ENCODE results near the gene ME2. TPM values are rescaled to one million over a fixed set of nuclear protein-coding genes. Genes with fewer than 3 reads are reported as not detected.
A peak's percentile ranks its signal among the peaks of the same experiment; 100 is the strongest.
"Not testable (repeated sequence)": the region's sequence is repeated elsewhere in the genome, so short reads cannot be mapped to it uniquely, and the experiment has no call there.

Gene ME2
- total and polyA plus RNA-seq, 4 donors, result 13.5 to 41.3 (median 35.2) TPM

DNA sequence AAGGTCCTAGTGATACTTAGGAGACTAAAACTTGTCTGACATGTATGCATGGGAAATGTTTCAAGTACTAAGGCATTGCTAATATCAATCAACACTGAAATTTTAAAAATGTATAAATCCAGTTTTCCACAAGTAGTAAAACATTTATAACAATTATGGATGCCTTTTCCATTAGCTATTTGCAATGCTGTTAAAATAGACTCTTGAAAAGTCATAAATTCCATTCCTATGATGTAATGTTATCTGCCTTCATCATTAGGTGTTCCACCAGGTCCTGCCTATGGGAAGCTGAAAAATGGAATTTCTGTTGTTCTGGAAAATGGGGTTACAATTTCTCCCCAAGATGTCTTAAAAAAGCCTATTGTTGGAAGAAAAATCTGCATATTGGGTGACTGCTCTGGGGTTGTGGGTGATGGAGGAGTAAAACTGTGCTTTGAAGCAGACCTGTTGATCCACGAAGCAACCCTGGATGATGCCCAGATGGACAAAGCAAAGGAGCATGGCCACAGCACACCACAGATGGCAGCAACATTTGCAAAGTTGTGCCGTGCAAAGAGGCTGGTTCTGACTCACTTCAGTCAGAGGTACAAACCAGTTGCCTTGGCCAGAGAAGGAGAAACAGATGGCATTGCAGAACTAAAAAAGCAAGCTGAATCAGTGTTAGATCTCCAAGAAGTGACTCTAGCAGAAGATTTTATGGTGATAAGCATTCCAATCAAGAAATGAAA, 107.6 kb downstream of the ME2 start:
- no peaks in the 10 kb centered on the region for H3K9me3 ChIP-seq (ENCODE audit: control insufficient read depth, low read length)
- H3K27ac ChIP-seq (ENCODE audit: low read depth in 1 of 2, low read length in 2 of 2), result peak overlapping the region in 1 of 2 donors; percentile 58
- WGBS, 2 donors, result 5 to 14% methylated on average over 2 of the region's 2 CpGs
- no peak for DNase-seq
- ATAC-seq (ENCODE audit: low FRiP score), result no peak
- no peak overlapping the region for H3K4me3 ChIP-seq (ENCODE audit: low read length in 2 of 2)
- H3K36me3 ChIP-seq (ENCODE audit: control insufficient read depth in 1 of 2, insufficient read depth in 2 of 2, low read length in 1 of 2), result peaks cover 0 to 3% of the 10 kb centered on the region in 2 donors
- H3K4me1 ChIP-seq (ENCODE audit: control insufficient read depth in 1 of 2, insufficient read depth in 2 of 2, low read length in 2 of 2), result no peaks in the 10 kb centered on the region
- no peaks in the 10 kb centered on the region for H3K27me3 ChIP-seq (ENCODE audit: control insufficient read depth in 1 of 2, insufficient read depth in 2 of 2, low read length in 1 of 2)
- intact Hi-C loops (cut with DNase I), result loop anchor here (5.0 kb wide), 1 partner anchor 41 kb away; no protein-coding TSS in a partner anchor

DNA sequence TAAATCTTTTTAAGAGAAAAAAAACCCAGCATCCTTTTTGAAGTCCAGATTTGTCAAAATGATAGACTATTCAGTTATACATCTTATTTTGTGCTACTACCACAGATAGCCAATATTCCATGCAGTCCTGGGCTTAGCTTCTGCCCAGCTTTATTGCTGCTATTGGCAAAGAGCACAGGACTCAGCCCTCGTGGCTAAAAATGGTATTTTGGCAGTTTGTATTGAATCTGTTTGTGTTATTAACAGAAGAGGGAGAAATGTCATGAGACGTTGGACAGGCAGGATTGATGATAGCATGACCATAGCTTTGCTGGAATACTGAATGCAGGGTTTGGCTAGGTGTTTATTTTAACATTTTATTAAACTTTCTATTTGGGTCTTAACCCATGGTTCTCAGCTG, 108.3 kb downstream of the ME2 start:
- Histone ChIP-seq H3K9me3 (ENCODE audit: control insufficient read depth, low read length) (no peaks in the 10 kb centered on the region), H3K4me1 (ENCODE audit: control insufficient read depth in 1 of 2, insufficient read depth in 2 of 2, low read length in 2 of 2) (no peaks in the 10 kb centered on the region), H3K36me3 (ENCODE audit: control insufficient read depth in 1 of 2, insufficient read depth in 2 of 2, low read length in 1 of 2) (peaks cover 0 to 3% of the 10 kb centered on the region in 2 donors), H3K27me3 (ENCODE audit: control insufficient read depth in 1 of 2, insufficient read depth in 2 of 2, low read length in 1 of 2) (no peaks in the 10 kb centered on the region), H3K27ac (ENCODE audit: low read depth in 1 of 2, low read length in 2 of 2) (peak overlapping the region in 1 of 2 donors; percentile 28), H3K4me3 (ENCODE audit: low read length in 2 of 2) (no peak overlapping the region)
- no peak for DNase-seq
- ATAC-seq (ENCODE audit: low FRiP score), result peak; percentile 45
- intact Hi-C loops (cut with DNase I), result loop anchor here (5.0 kb wide), 1 partner anchor 40 kb away; no protein-coding TSS in a partner anchor
- WGBS, 2 donors, result 3 to 5% methylated on average over 2 of the region's 2 CpGs

DNA sequence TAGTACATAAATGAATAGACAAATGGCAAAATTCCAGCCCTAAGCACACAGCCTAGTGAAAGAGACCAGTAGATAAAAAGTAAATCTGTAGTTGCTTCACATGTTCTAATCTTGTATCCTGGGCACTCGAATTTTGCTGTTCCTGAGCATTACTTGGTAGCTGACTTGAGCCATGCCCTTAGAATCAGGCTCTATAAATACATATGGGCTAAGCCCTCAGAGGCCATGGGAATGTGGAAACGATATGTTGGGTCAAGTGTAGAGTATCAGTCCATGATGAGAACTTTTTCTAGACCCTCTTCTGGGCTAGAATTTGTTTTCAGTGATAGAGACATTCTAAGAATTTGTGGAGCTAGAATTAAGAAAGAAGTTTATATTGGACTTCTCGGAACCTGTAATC, 110.8 kb downstream of the ME2 start:
- DNase-seq, result no peak
- Histone ChIP-seq H3K4me1 (ENCODE audit: control insufficient read depth in 1 of 2, insufficient read depth in 2 of 2, low read length in 2 of 2) (no peaks in the 10 kb centered on the region), H3K27me3 (ENCODE audit: control insufficient read depth in 1 of 2, insufficient read depth in 2 of 2, low read length in 1 of 2) (no peaks in the 10 kb centered on the region), H3K27ac (ENCODE audit: low read depth in 1 of 2, low read length in 2 of 2) (no peak overlapping the region), H3K9me3 (ENCODE audit: control insufficient read depth, low read length) (no peaks in the 10 kb centered on the region), H3K36me3 (ENCODE audit: control insufficient read depth in 1 of 2, insufficient read depth in 2 of 2, low read length in 1 of 2) (peaks cover 0 to 2% of the 10 kb centered on the region in 2 donors), H3K4me3 (ENCODE audit: low read length in 2 of 2) (no peak overlapping the region)
- no peak for ATAC-seq (ENCODE audit: low FRiP score)
- intact Hi-C loops (cut with DNase I), result loop anchor here (5.0 kb wide), 1 partner anchor 38 kb away; no protein-coding TSS in a partner anchor
- WGBS, 2 donors, result 88 to 92% methylated on average over 3 of the region's 3 CpGs

DNA sequence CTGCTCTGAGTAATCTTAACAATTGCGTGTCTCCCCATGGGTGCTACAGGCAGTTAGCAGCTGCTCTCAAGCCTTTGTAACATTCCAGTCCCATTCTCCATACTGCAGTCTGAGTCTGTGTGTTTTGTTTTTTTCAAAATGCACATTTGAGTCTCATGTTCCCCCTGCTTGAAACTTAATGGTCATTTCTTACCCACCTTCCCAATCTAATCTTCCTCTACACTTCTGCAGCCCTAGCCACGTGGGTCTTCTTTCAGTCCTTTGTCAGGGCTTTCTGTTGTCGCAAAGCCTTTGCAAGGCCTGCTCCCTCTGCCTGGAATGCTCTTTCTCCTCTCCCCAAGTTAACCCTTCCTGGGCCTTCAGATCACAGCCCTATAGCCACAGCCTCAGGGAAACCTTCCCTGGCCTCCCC, 113.4 kb downstream of the ME2 start:
- Histone ChIP-seq H3K36me3 (ENCODE audit: control insufficient read depth in 1 of 2, insufficient read depth in 2 of 2, low read length in 1 of 2) (peaks cover 0 to 2% of the 10 kb centered on the region in 2 donors), H3K27me3 (ENCODE audit: control insufficient read depth in 1 of 2, insufficient read depth in 2 of 2, low read length in 1 of 2) (no peaks in the 10 kb centered on the region), H3K9me3 (ENCODE audit: control insufficient read depth, low read length) (no peaks in the 10 kb centered on the region), H3K27ac (ENCODE audit: low read depth in 1 of 2, low read length in 2 of 2) (no peak overlapping the region), H3K4me1 (ENCODE audit: control insufficient read depth in 1 of 2, insufficient read depth in 2 of 2, low read length in 2 of 2) (no peaks in the 10 kb centered on the region), H3K4me3 (ENCODE audit: low read length in 2 of 2) (no peak overlapping the region)
- DNase-seq (no peak), ATAC-seq (ENCODE audit: low FRiP score) (no peak)
- 72 to 81% methylated on average over 3 of the region's 3 CpGs for WGBS, 2 donors
- intact Hi-C loops (cut with DNase I), result no loop called here

DNA sequence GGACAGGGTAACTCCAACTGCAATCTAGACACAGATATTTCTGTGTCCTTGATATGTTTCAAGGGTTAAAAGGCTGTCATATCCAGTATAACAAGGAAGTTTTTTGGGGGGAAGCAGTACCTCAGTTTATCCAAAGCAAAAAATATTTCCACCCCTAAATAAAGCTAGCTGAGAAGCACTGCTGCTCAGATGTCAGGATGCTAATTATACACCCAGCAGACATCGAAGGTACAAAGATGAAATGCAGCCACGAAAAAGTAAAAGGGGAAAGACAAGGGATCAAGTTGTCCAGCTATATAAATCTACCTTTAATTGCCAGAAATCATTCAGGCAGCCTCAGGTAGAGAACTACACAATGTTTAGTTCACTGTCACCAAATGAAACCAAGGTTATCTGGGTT, 115.1 kb downstream of the ME2 start:
- Histone ChIP-seq H3K4me3 (ENCODE audit: low read length in 2 of 2) (no peak overlapping the region), H3K36me3 (ENCODE audit: control insufficient read depth in 1 of 2, insufficient read depth in 2 of 2, low read length in 1 of 2) (peaks cover 0 to 2% of the 10 kb centered on the region in 2 donors), H3K27me3 (ENCODE audit: control insufficient read depth in 1 of 2, insufficient read depth in 2 of 2, low read length in 1 of 2) (no peaks in the 10 kb centered on the region), H3K4me1 (ENCODE audit: control insufficient read depth in 1 of 2, insufficient read depth in 2 of 2, low read length in 2 of 2) (no peaks in the 10 kb centered on the region), H3K9me3 (ENCODE audit: control insufficient read depth, low read length) (no peaks in the 10 kb centered on the region), H3K27ac (ENCODE audit: low read depth in 1 of 2, low read length in 2 of 2) (no peak overlapping the region)
- ATAC-seq (ENCODE audit: low FRiP score) (no peak), DNase-seq (no peak)
- 89 to 93% methylated on average over 2 of the region's 2 CpGs for WGBS, 2 donors
- intact Hi-C loops (cut with DNase I), result no loop called here

DNA sequence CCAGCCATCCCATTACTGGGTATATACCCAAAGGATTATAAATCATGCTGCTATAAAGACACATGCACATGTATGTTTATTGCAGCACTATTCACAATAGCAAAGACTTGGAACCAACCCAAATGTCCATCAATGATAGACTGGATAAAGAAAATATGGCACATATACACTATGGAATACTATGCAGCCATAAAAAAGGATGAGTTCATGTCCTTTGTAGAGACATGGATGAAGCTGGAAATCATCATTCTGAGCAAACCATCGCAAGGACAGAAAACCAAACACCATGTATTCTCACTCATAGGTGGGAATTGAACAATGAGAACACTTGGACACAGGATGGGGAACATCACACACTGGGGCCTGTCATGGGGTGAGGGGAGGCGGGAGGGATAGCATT, 124.3 kb downstream of the ME2 start:
- DNase-seq; H3K27me3 ChIP-seq (ENCODE audit: control insufficient read depth in 1 of 2, insufficient read depth in 2 of 2, low read length in 1 of 2); H3K27ac ChIP-seq (ENCODE audit: low read depth in 1 of 2, low read length in 2 of 2); H3K9me3 ChIP-seq (ENCODE audit: control insufficient read depth, low read length); H3K36me3 ChIP-seq (ENCODE audit: control insufficient read depth in 1 of 2, insufficient read depth in 2 of 2, low read length in 1 of 2); H3K4me1 ChIP-seq (ENCODE audit: control insufficient read depth in 1 of 2, insufficient read depth in 2 of 2, low read length in 2 of 2); ATAC-seq (ENCODE audit: low FRiP score); H3K4me3 ChIP-seq (ENCODE audit: low read length in 2 of 2); intact Hi-C loops (cut with DNase I): not testable (repeated sequence)
- 97% methylated on average over 2 of the region's 2 CpGs for WGBS, 2 donors

Other genes with a start within 250 kb of the ME2 start
- gene MRO, start 59.1 kb upstream of the ME2 start, total RNA-seq, result 1 to 10 TPM; 1.7 to 3.2 TPM
- gene MRO, start 59.1 kb upstream of the ME2 start, polyA plus RNA-seq, result 1 to 10 TPM in 1 of 2 donors, under 1 TPM in 1; 0.13 to 2.3 TPM
- 1 to 10 TPM; 5.1 to 7.3 TPM for gene ELAC1, start 88.9 kb downstream of the ME2 start, total RNA-seq
- 1 to 10 TPM; 8.9 to 9.4 TPM for gene ELAC1, start 88.9 kb downstream of the ME2 start, polyA plus RNA-seq
- 100 to 1,000 TPM; 109 to 136 TPM for gene SMAD4, start 151.1 kb downstream of the ME2 start, total RNA-seq
- 10 to 100 TPM; 26.9 to 36.2 TPM for gene SMAD4, start 151.1 kb downstream of the ME2 start, polyA plus RNA-seq